Stimulated activated CD8-positive, alpha-beta memory T cell treated with anti-CD3 and anti-CD28 coated beads, Interleukin-4, amount 100 ng/mL, for 1 hour (primary cell): ENCODE results near the gene MSX1.

Source experiments
- DNase-seq, 2 donors: peaks; one replicate each; pipeline ENCODE4 v3.0.0-alpha.2; 2020; ENCODE audit warnings: low read depth in 2 of 2, low spot score in 1 of 2

Gene MSX1

GRCh38 chr4:4857001-4857808 is 2.3 kb upstream of the MSX1 start:
- no peak for DNase-seq

GRCh38 chr4:4857809-4858508 is 1.5 kb upstream of the MSX1 start:
- no peak for DNase-seq

DNA sequence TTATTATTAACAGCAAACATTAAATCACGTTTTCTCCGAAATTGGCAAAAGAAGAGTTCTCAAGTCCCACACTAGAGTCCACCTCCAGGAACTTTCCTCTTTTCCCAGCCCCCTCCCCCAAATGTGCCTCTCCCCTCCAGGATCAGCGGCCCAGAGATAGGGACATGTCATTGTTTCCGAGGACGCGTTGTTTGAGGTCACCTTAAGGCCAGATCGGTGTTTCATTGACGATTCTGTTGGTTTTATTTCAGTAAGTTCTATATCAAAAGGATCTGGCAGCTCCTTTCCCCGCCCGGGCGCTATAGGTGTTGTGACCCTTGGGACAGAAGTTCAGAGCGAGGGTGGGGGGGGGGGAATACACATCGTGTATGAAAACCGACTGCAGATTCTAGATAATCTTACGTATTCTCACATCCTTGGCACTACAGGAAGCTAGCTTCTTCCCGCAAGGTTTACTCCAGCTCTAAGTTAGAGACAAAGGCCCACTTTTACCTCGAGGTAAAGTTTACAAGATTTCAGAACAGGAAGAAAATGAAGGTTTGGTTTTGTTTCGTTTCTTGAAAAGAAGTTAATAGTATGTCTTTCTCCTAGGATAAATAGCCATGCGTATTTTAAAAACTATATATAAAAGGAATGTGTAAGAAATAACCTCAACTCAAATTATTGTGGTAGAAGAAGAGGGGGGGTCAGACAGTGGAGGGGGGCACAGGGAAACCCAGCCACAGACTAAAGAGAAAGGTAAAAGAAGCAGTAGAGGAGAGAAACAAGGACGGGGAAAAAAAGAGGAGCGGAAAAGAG is 739 bp upstream of the MSX1 start:
- DNase-seq, result no peak

DNA sequence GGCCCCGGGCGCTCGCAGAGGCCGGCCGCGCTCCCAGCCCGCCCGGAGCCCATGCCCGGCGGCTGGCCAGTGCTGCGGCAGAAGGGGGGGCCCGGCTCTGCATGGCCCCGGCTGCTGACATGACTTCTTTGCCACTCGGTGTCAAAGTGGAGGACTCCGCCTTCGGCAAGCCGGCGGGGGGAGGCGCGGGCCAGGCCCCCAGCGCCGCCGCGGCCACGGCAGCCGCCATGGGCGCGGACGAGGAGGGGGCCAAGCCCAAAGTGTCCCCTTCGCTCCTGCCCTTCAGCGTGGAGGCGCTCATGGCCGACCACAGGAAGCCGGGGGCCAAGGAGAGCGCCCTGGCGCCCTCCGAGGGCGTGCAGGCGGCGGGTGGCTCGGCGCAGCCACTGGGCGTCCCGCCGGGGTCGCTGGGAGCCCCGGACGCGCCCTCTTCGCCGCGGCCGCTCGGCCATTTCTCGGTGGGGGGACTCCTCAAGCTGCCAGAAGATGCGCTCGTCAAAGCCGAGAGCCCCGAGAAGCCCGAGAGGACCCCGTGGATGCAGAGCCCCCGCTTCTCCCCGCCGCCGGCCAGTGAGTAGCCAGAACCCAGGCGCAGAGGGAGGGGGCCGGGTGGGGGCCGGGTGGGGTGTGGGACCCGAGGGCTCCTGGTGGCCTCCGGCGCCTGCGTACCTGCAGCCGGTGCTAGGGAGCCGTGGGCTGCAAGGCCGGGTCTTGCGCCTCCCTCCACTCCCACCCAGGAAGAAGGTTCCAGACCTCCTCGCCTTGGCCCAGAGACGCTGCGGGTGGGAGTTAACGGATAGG is 534 bp downstream of the MSX1 start:
- DNase-seq, result no peak

DNA sequence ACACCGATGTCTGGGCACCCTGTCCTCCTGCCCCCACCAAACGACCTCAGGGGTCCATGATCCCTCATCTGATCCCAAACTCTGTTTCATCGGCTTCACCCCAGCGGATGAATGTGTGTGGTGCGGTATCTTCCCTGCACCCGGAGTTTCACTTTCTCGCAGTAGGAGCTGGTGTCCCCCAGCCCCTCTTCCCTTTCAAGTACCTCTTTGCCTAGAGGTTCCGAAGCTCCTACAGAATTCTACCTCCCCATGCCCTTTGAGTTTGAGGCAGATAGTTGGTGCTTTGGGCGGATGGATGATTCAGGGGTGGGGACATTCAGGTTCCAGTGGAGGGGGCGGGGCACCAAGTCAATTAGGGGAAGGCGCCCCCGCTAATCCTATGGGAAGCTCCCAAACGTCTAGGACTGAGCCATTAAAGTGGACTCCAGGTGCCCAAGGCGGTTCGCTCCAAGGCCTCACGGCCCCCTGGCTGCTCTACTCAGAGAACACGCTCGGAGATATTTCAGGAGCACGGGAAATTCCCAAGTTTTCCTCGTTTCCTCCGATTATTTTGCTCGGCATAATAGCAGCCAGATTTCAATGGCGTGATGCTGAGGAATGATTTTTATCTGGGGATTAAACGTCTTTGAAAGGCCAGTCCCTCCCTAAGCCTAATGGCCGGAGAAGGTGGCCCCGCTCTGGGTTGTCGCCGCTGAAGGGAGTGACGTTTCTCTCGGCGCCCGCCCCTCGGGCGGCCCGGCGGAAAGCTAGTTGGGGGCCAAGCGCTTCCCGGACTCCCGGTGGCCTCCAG is 1.3 kb downstream of the MSX1 start:
- no peak for DNase-seq

DNA sequence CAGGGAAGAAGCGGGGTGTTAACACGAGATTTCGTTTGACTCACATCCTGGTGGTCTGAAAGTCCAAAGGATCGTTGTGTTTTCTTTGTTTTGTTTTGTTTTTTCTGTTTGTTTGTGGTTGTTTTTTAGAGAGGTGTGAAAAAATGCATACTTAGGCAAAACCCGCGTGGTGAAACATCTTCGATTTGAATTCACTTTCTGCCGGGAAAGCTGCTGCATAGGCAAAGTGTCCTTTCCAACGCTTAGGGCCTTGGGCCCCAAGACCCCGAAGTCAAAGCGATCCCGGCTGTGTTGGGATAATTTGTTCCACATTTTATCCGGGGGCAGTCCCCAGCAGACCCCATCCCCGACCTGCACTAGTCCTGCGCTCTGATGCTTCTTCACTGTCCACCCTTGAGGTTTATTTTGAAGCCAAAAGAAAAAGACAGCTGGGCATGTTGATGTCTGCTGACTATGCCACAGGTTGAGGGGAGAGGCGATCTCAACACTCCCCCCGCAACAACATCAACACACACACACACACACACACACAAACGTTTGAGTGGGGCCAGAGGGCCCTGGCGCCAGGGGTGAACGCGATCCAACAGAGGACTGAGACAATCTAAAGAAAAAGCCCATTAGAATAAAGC is 2.0 kb downstream of the MSX1 start:
- DNase-seq, result no peak

GRCh38 chr4:4862071-4862551 is 2.6 kb downstream of the MSX1 start:
- DNase-seq, result no peak

DNA sequence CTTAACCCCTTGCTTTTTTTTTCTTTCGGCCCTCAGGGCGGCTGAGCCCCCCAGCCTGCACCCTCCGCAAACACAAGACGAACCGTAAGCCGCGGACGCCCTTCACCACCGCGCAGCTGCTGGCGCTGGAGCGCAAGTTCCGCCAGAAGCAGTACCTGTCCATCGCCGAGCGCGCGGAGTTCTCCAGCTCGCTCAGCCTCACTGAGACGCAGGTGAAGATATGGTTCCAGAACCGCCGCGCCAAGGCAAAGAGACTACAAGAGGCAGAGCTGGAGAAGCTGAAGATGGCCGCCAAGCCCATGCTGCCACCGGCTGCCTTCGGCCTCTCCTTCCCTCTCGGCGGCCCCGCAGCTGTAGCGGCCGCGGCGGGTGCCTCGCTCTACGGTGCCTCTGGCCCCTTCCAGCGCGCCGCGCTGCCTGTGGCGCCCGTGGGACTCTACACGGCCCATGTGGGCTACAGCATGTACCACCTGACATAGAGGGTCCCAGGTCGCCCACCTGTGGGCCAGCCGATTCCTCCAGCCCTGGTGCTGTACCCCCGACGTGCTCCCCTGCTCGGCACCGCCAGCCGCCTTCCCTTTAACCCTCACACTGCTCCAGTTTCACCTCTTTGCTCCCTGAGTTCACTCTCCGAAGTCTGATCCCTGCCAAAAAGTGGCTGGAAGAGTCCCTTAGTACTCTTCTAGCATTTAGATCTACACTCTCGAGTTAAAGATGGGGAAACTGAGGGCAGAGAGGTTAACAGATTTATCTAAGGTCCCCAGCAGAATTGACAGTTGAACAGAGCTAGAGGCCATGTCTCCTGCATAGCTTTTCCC is 3.4 kb downstream of the MSX1 start:
- no peak for DNase-seq

GRCh38 chr4:4864443-4864939 is 5.0 kb downstream of the MSX1 start:
- DNase-seq, result no peak

GRCh38 chr4:4864940-4865704 is 5.7 kb downstream of the MSX1 start:
- no peak for DNase-seq

- no peak for DNase-seq
Measured at GRCh38 chr4:4865705-4866123, 6.2 kb downstream of the MSX1 start.

DNA sequence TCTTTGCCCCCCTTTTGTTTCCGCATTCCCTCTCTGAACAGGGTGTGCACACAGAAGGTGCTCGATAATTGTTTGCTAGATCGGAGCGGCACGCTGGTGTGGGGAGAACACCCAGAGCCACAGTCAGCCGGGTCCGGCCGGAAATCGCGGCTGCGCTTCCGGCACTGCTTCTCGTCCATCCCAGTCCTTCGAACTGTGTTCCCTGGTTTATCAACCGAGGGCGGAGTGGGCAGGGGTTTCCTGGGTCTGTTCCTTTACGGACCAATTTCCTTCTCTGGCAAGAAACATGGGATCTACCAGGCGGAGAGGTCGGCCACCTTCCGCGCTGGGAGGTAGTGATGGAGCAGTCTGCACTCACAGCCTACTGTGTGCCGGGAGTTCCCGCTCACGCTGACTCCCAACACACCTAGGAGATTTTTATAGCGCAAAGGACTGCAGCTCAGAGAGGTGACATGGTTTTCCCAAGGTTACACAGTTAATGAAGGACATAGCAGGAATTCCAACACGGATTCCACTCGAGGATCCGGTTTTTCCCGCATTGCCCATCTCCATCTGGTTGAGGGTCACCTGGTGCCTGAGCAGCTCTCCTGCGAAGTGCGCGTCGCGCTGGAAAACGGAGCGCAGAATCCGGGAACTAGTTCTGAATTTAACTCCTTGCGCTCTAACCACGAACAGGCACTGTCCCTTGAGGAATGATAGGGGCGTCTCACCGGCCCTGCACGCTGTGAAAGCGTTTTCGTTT is 6.8 kb downstream of the MSX1 start:
- DNase-seq, result no peak

- no peak for DNase-seq
Measured at GRCh38 chr4:4866866-4867374, 7.5 kb downstream of the MSX1 start.

DNA sequence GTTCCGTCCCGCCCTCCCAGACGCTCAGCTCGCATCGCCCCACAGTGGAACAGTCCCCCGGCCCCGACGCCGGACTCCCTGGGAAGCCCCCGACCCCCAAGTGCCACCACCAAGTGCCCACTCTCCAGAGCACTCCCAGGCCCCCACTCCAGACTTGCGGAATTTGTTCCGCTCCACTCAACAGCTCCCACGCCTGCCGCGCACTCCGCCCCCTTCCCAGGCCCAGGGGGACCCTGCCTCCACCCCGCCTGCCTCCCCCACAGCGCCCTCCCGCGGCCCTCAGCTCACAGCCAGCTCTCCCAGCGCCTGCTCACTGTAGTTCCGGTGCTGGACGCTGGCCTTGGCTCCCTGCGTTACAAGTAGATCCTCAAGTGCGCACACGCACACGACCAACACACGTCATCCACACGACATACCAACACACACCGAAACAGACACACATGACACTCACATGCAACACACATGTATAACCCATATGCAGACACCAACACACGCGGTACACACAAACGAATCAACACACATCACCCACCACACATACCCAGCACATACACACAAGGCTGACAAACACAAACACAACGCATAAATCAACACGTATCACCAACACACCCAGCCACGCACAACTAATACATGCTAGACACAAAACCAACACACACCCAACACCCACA is 8.0 kb downstream of the MSX1 start:
- no peak for DNase-seq

DNA sequence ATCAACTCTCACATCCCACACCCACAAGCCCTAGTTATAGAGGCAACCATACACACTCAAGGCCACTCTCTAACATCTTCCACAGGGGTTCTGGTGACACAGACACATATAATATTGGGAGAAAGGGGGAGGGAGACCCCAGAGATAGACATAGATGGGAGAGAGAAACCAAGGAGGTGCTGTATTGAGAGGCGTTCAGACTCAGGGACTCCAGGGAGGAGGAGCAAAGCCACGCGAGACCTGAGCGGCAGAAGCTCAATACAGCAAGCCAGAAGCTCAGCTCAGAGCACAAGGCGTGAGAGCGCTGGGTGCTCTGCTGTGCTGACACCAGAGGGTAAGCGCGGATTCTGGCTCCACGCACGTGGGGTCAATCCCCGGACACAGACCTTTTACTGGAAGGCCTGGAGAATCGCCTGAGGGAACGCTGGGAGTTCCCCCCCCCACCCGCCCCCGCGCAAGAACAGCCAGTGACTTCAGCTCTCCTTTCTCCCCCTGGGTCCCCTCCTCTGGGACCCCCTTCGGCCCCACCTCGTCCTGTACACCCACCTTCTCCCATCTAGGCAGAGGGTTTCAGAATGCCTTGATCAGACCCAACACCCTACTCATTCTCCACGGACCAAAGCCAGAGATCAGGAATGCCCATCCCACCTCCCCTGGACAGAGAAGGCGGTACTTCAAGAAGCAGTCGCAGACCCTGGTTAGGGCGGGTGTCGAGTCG is 8.7 kb downstream of the MSX1 start:
- no peak for DNase-seq
